HL-60 (cell line): Measurements from ENCODE around the gene AS3MT.
"Not testable (repeated sequence)": the region's sequence is repeated elsewhere in the genome, so short reads cannot be mapped to it uniquely, and the experiment has no call there.

Experiments used
- POLR2AphosphoS5 ChIP-seq: IDR thresholded peaks from 2 replicates; pipeline ENCODE4 v1.6.1; 2012; ENCODE audit warnings: low read depth
- TF ChIP-seq, protein P1 (sequence below): IDR thresholded peaks from 2 replicates; pipeline ENCODE4 v1.6.1; 2012; ENCODE audit warnings: low read depth; ENCODE audit not compliant: insufficient replicate concordance
- TF ChIP-seq, protein P2 (sequence below): IDR thresholded peaks from one replicate; pipeline ENCODE4 v1.5.1; 2011; ENCODE audit warnings: low read length, control low read depth, inconsistent platforms; ENCODE audit not compliant: insufficient read depth

DNA sequence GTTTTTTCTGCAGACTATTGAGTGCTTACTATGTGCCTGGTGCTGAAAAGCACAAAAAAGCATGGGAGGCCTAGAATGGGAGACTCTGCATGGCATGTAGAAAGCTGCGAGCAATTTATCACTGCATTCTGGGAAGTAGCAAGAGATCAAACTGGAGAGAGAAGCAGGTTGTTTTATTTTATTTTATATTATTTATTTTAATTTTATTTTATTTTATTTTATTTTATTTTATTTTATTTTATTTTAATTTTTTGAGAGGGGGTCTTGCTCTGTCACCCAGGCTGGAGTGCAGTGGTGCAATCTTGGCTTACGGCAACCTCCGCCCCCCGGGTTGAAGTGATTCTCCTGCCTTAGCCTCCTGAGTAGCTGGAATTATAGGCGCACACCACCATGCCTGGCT lies 49.3 kb upstream of the AS3MT start:
- TF ChIP-seq, protein P1, sequence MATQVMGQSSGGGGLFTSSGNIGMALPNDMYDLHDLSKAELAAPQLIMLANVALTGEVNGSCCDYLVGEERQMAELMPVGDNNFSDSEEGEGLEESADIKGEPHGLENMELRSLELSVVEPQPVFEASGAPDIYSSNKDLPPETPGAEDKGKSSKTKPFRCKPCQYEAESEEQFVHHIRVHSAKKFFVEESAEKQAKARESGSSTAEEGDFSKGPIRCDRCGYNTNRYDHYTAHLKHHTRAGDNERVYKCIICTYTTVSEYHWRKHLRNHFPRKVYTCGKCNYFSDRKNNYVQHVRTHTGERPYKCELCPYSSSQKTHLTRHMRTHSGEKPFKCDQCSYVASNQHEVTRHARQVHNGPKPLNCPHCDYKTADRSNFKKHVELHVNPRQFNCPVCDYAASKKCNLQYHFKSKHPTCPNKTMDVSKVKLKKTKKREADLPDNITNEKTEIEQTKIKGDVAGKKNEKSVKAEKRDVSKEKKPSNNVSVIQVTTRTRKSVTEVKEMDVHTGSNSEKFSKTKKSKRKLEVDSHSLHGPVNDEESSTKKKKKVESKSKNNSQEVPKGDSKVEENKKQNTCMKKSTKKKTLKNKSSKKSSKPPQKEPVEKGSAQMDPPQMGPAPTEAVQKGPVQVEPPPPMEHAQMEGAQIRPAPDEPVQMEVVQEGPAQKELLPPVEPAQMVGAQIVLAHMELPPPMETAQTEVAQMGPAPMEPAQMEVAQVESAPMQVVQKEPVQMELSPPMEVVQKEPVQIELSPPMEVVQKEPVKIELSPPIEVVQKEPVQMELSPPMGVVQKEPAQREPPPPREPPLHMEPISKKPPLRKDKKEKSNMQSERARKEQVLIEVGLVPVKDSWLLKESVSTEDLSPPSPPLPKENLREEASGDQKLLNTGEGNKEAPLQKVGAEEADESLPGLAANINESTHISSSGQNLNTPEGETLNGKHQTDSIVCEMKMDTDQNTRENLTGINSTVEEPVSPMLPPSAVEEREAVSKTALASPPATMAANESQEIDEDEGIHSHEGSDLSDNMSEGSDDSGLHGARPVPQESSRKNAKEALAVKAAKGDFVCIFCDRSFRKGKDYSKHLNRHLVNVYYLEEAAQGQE = not testable (repeated sequence)
- TF ChIP-seq, protein P2, sequence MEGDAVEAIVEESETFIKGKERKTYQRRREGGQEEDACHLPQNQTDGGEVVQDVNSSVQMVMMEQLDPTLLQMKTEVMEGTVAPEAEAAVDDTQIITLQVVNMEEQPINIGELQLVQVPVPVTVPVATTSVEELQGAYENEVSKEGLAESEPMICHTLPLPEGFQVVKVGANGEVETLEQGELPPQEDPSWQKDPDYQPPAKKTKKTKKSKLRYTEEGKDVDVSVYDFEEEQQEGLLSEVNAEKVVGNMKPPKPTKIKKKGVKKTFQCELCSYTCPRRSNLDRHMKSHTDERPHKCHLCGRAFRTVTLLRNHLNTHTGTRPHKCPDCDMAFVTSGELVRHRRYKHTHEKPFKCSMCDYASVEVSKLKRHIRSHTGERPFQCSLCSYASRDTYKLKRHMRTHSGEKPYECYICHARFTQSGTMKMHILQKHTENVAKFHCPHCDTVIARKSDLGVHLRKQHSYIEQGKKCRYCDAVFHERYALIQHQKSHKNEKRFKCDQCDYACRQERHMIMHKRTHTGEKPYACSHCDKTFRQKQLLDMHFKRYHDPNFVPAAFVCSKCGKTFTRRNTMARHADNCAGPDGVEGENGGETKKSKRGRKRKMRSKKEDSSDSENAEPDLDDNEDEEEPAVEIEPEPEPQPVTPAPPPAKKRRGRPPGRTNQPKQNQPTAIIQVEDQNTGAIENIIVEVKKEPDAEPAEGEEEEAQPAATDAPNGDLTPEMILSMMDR = not testable (repeated sequence)
- not testable (repeated sequence) for TF ChIP-seq POLR2AphosphoS5
